M059J (cell line): ENCODE results near the gene AZU1. TPM values are rescaled to one million over a fixed set of nuclear protein-coding genes. Genes with fewer than 3 reads are reported as not detected.
"Not testable (repeated sequence)": the region's sequence is repeated elsewhere in the genome, so short reads cannot be mapped to it uniquely, and the experiment has no call there.

Experiments
- DNase-seq: peaks from one replicate; pipeline ENCODE4 v3.0.0-alpha.2; 2012; ENCODE audit warnings: low read depth
- total RNA-seq: library from RNA; depleted of rRNA; stranded (reverse); fragments of >200 nt; shearing (Covaris generic); gene quantifications from 2 replicates; pipeline ENCODE4 v1.2.3, GENCODE V29; 2014

AZU1 gene
- total RNA-seq, 1 experiment from 2014 or later = not detected

GRCh38 chr19:810077-810855 lies 17.4 kb upstream of the AZU1 start:
- no peak for DNase-seq

GRCh38 chr19:810883-811489 lies 16.7 kb upstream of the AZU1 start:
- DNase-seq = no peak

GRCh38 chr19:811506-812048 lies 16.1 kb upstream of the AZU1 start:
- no peak for DNase-seq

GRCh38 chr19:812049-812746 lies 15.4 kb upstream of the AZU1 start:
- no peak for DNase-seq

- no peak for DNase-seq
These were observed 14.9 kb upstream of the AZU1 start for GRCh38 chr19:812747-813218.

- no peak for DNase-seq
These were observed 14.2 kb upstream of the AZU1 start for GRCh38 chr19:813219-814151.

GRCh38 chr19:814152-815078 lies 13.2 kb upstream of the AZU1 start:
- no peak for DNase-seq

GRCh38 chr19:815079-815774 lies 12.4 kb upstream of the AZU1 start:
- no peak for DNase-seq

GRCh38 chr19:815775-816499 lies 11.7 kb upstream of the AZU1 start:
- no peak for DNase-seq

- DNase-seq = no peak
These were observed 11.2 kb upstream of the AZU1 start for GRCh38 chr19:816500-816857.

GRCh38 chr19:820212-820611 lies 7.4 kb upstream of the AZU1 start:
- not testable (repeated sequence) for DNase-seq

GRCh38 chr19:821231-821824 lies 6.3 kb upstream of the AZU1 start:
- no peak for DNase-seq

- no peak for DNase-seq
These were observed 5.7 kb upstream of the AZU1 start, which contains the start of gene PLPPR3 for GRCh38 chr19:821825-822503. Gene PLPPR3 (minus strand): TSS chr19:821955. CDS start chr19:821559, 396 bp downstream.

- peak; percentile 58 for DNase-seq
These were observed 4.0 kb upstream of the AZU1 start for GRCh38 chr19:823565-824121.

GRCh38 chr19:824885-825284 lies 2.8 kb upstream of the AZU1 start:
- DNase-seq = no peak

- no peak for DNase-seq
These were observed 1.6 kb upstream of the AZU1 start for GRCh38 chr19:825897-826644.

GRCh38 chr19:827314-827709 lies 325 bp upstream of the AZU1 start:
- no peak for DNase-seq
